CD4-positive, CD25-positive, alpha-beta regulatory T cell (primary cell): ENCODE results near the gene CCDC12. TPM values are rescaled to one million over a fixed set of nuclear protein-coding genes. Genes with fewer than 3 reads are reported as not detected.

Experiments
- ATAC-seq, 2 donors: fragments of 150-1000 bp; cut with Tn5 transposase; one replicate each; pipeline ENCODE4 v1.10.0; 2021; ENCODE audit warnings: low read depth in 2 of 2, moderate number of reproducible peaks in 2 of 2, moderate library complexity in 1 of 2
- DNase-seq, 3 donors: peaks; one replicate each; pipeline versions ENCODE4 v3.0.0 to v3.0.0-alpha.2; 2012 to 2022; ENCODE audit warnings: mixed read lengths in 1 of 3
- H3K27ac ChIP-seq: one replicate; pipeline ENCODE4 v1.7.0; 2013; ENCODE audit warnings: mild to moderate bottlenecking, low read length; ENCODE audit not compliant: insufficient read depth, poor library complexity, severe bottlenecking
- H3K27me3 ChIP-seq: one replicate; pipeline ENCODE4 v1.7.0; 2013; ENCODE audit warnings: low read length; ENCODE audit not compliant: control insufficient read depth, insufficient read depth
- H3K36me3 ChIP-seq: one replicate; pipeline ENCODE4 v1.7.0; 2013; ENCODE audit warnings: mild to moderate bottlenecking, low read length, moderate library complexity; ENCODE audit not compliant: control insufficient read depth, insufficient read depth
- H3K4me1 ChIP-seq: 2 replicates; pipeline ENCODE4 v1.7.0; 2013; ENCODE audit warnings: mild to moderate bottlenecking, low read length; ENCODE audit not compliant: insufficient read depth, control insufficient read depth, poor library complexity, severe bottlenecking
- H3K4me3 ChIP-seq: one replicate; pipeline ENCODE4 v1.7.0; 2013; ENCODE audit warnings: low read depth, mild to moderate bottlenecking, low read length, moderate library complexity
- H3K9me3 ChIP-seq, 2 experiments: 1 replicate in 1 of 2; 2 replicates in 1 of 2; pipeline ENCODE4 v1.7.0; 2013; ENCODE audit warnings: low read length in 2 of 2, mild to moderate bottlenecking in 1 of 2, moderate library complexity in 1 of 2; ENCODE audit not compliant: control insufficient read depth in 2 of 2
- H3K27ac Mint-ChIP-seq, 3 donors: one replicate each; pipeline ENCODE4 v1.8.0; 2020 to 2022; ENCODE audit warnings: mild to moderate bottlenecking in 3 of 3, mixed read lengths in 3 of 3, moderate library complexity in 2 of 3
- H3K27me3 Mint-ChIP-seq: one replicate; pipeline ENCODE4 v1.8.0; 2022; ENCODE audit warnings: mild to moderate bottlenecking, mixed read lengths
- H3K36me3 Mint-ChIP-seq: one replicate; pipeline ENCODE4 v1.8.0; 2020; ENCODE audit warnings: mixed read lengths
- H3K4me1 Mint-ChIP-seq, 4 donors: one replicate each; pipeline ENCODE4 v1.8.0; 2020 to 2022; ENCODE audit warnings: mixed read lengths in 4 of 4, mild to moderate bottlenecking in 1 of 4
- H3K4me3 Mint-ChIP-seq, 4 donors: one replicate each; pipeline ENCODE4 v1.8.0; 2020 to 2022; ENCODE audit warnings: mild to moderate bottlenecking in 4 of 4, mixed read lengths in 4 of 4, moderate library complexity in 3 of 4
- H3K9me3 Mint-ChIP-seq, 7 donors: one replicate each; pipeline ENCODE4 v1.8.0; 2020 to 2022; ENCODE audit warnings: mixed read lengths in 7 of 7, mild to moderate bottlenecking in 3 of 7, moderate library complexity in 2 of 7
- polyA plus RNA-seq, 4 donors: library from polyadenylated mRNA; unstranded; fragments of 300-500 nt; fragmentation: Illumina TruSeq; gene quantifications; one replicate each; pipeline ENCODE4 v1.2.3, GENCODE V29; 2021
- total RNA-seq: library from RNA; stranded (reverse); gene quantifications from one replicate; pipeline ENCODE4 v1.2.3, GENCODE V29; 2022

The CCDC12 gene
- total and polyA plus RNA-seq, 5 donors from 2014 or later = 71.8 to 116 (median 104) TPM

GRCh38 chr3:46905213-46905560 lies 71.4 kb downstream of the CCDC12 start:
- Mint-ChIP-seq H3K27ac (no peak overlapping the region), H3K27me3 (peaks cover 3% of the 10 kb centered on the region), H3K9me3 (peaks cover 0 to 1% (median 0%) of the 10 kb centered on the region in 7 donors), H3K4me3 (no peak overlapping the region), H3K36me3 (no peaks in the 10 kb centered on the region), H3K4me1 (peaks cover 0 to 6% (median 3%) of the 10 kb centered on the region in 4 donors)
- no peak overlapping the region for H3K27ac ChIP-seq
- no peak overlapping the region for H3K4me3 ChIP-seq
- H3K36me3 ChIP-seq = no peaks in the 10 kb centered on the region
- ATAC-seq = no peak
- H3K9me3 ChIP-seq = no peaks in the 10 kb centered on the region
- peaks cover 8% of the 10 kb centered on the region for H3K4me1 ChIP-seq
- no peaks in the 10 kb centered on the region for H3K27me3 ChIP-seq
- no peak for DNase-seq

GRCh38 chr3:46904303-46905212 lies 72.0 kb downstream of the CCDC12 start:
- H3K36me3 Mint-ChIP-seq = no peaks in the 10 kb centered on the region

GRCh38 chr3:46903341-46904302 lies 72.9 kb downstream of the CCDC12 start:
- peaks cover 9% of the 10 kb centered on the region for H3K27me3 Mint-ChIP-seq
- DNase-seq (no peak), ATAC-seq (no peak)
- Histone ChIP-seq H3K27ac (no peak overlapping the region), H3K4me3 (no peak overlapping the region), H3K9me3 (no peaks in the 10 kb centered on the region), H3K36me3 (no peaks in the 10 kb centered on the region), H3K4me1 (peaks cover 3% of the 10 kb centered on the region), H3K27me3 (no peaks in the 10 kb centered on the region)
- H3K9me3 Mint-ChIP-seq = no peaks in the 10 kb centered on the region
- H3K36me3 Mint-ChIP-seq = no peaks in the 10 kb centered on the region
- H3K4me1 Mint-ChIP-seq = peaks cover 0 to 5% (median 0%) of the 10 kb centered on the region in 4 donors
- H3K27ac Mint-ChIP-seq = no peak overlapping the region
- H3K4me3 Mint-ChIP-seq = no peak overlapping the region

More at GRCh38 chr3:46904303-46905212, 72.0 kb downstream of the CCDC12 start:
- H3K4me3 ChIP-seq = no peak overlapping the region
- no peak overlapping the region for H3K27ac ChIP-seq
- peaks cover 0 to 1% (median 0%) of the 10 kb centered on the region in 7 donors for H3K9me3 Mint-ChIP-seq
- H3K27me3 Mint-ChIP-seq = peaks cover 4% of the 10 kb centered on the region
- no peak for ATAC-seq
- no peak overlapping the region for H3K4me3 Mint-ChIP-seq
- no peaks in the 10 kb centered on the region for H3K36me3 ChIP-seq
- H3K4me1 ChIP-seq = peaks cover 5% of the 10 kb centered on the region
- no peaks in the 10 kb centered on the region for H3K27me3 ChIP-seq
- no peak overlapping the region for H3K27ac Mint-ChIP-seq
- DNase-seq = no peak
- H3K4me1 Mint-ChIP-seq = peaks cover 0 to 4% (median 2%) of the 10 kb centered on the region in 4 donors
- H3K9me3 ChIP-seq = no peaks in the 10 kb centered on the region

- no peaks in the 10 kb centered on the region for H3K36me3 ChIP-seq
- no peaks in the 10 kb centered on the region for H3K9me3 ChIP-seq
- H3K27me3 ChIP-seq = peaks cover 2% of the 10 kb centered on the region
- no peak for DNase-seq
- no peak overlapping the region for H3K4me3 Mint-ChIP-seq
- no peak overlapping the region for H3K27ac Mint-ChIP-seq
- H3K9me3 Mint-ChIP-seq = no peaks in the 10 kb centered on the region
- H3K27me3 Mint-ChIP-seq = peaks cover 16% of the 10 kb centered on the region
- H3K27ac ChIP-seq = no peak overlapping the region
- H3K4me1 ChIP-seq = peaks cover 7% of the 10 kb centered on the region
- no peak for ATAC-seq
- peaks cover 0 to 7% (median 0%) of the 10 kb centered on the region in 4 donors for H3K4me1 Mint-ChIP-seq
- no peaks in the 10 kb centered on the region for H3K36me3 Mint-ChIP-seq
- H3K4me3 ChIP-seq = no peak overlapping the region
These were observed 74.3 kb downstream of the CCDC12 start for GRCh38 chr3:46902188-46902631.

GRCh38 chr3:46901591-46902187 lies 74.9 kb downstream of the CCDC12 start:
- Histone ChIP-seq H3K4me1 (peaks cover 7% of the 10 kb centered on the region), H3K36me3 (no peaks in the 10 kb centered on the region), H3K27ac (no peak overlapping the region), H3K27me3 (peaks cover 2% of the 10 kb centered on the region), H3K4me3 (no peak overlapping the region), H3K9me3 (no peaks in the 10 kb centered on the region)
- Mint-ChIP-seq H3K9me3 (no peaks in the 10 kb centered on the region), H3K27ac (no peak overlapping the region), H3K36me3 (no peaks in the 10 kb centered on the region), H3K27me3 (peaks cover 20% of the 10 kb centered on the region), H3K4me3 (no peak overlapping the region), H3K4me1 (peaks cover 0 to 7% (median 0%) of the 10 kb centered on the region in 4 donors)
- no peak for DNase-seq
- ATAC-seq = no peak

- Mint-ChIP-seq H3K36me3 (no peaks in the 10 kb centered on the region), H3K9me3 (no peaks in the 10 kb centered on the region), H3K4me3 (no peak overlapping the region), H3K27ac (no peak overlapping the region), H3K27me3 (peaks cover 23% of the 10 kb centered on the region), H3K4me1 (peaks cover 0 to 7% (median 0%) of the 10 kb centered on the region in 4 donors)
- H3K4me3 ChIP-seq = no peak overlapping the region
- H3K9me3 ChIP-seq = no peaks in the 10 kb centered on the region
- H3K36me3 ChIP-seq = no peaks in the 10 kb centered on the region
- ATAC-seq (no peak), DNase-seq (no peak)
- peaks cover 7% of the 10 kb centered on the region for H3K4me1 ChIP-seq
- no peak overlapping the region for H3K27ac ChIP-seq
- peaks cover 2% of the 10 kb centered on the region for H3K27me3 ChIP-seq
These were observed 75.5 kb downstream of the CCDC12 start for GRCh38 chr3:46901061-46901460.

- DNase-seq = no peak
- Histone ChIP-seq H3K27me3 (peaks cover 2% of the 10 kb centered on the region), H3K9me3 (no peaks in the 10 kb centered on the region), H3K4me1 (peaks cover 7% of the 10 kb centered on the region), H3K27ac (no peak overlapping the region), H3K36me3 (no peaks in the 10 kb centered on the region), H3K4me3 (no peak overlapping the region)
- H3K9me3 Mint-ChIP-seq = no peaks in the 10 kb centered on the region
- H3K4me1 Mint-ChIP-seq = peaks cover 0 to 7% (median under 1%) of the 10 kb centered on the region in 4 donors
- no peak overlapping the region for H3K27ac Mint-ChIP-seq
- ATAC-seq = no peak
- H3K27me3 Mint-ChIP-seq = peaks cover 30% of the 10 kb centered on the region
- H3K4me3 Mint-ChIP-seq = no peak overlapping the region
- no peaks in the 10 kb centered on the region for H3K36me3 Mint-ChIP-seq
These were observed 76.2 kb downstream of the CCDC12 start for GRCh38 chr3:46900356-46900755.
